Neural progenitor cell (in vitro differentiated cells): ENCODE measurements around the gene CCT6A. TPM values are rescaled to one million over a fixed set of nuclear protein-coding genes. Genes with fewer than 3 reads are reported as not detected.

Experiments used
- DNase-seq: peaks from one replicate; pipeline ENCODE4 v3.0.0-alpha.2; 2016; ENCODE audit warnings: low spot score
- H2AFZ ChIP-seq: fragments of 200-600 bp; sonication (generic); replicated peaks from 2 replicates; pipeline ENCODE4 v1.6.1; 2016; ENCODE audit warnings: antibody characterized with exemption
- H3F3A ChIP-seq: fragments of 200-600 bp; sonication (generic); 2 replicates; pipeline ENCODE4 v1.6.1; 2016; ENCODE audit warnings: antibody characterized with exemption, low read depth
- H3K27ac ChIP-seq: fragments of 200-600 bp; sonication (generic); 2 replicates; pipeline ENCODE4 v1.5.1; 2016; ENCODE audit warnings: mild to moderate bottlenecking
- H3K27me3 ChIP-seq: fragments of 200-600 bp; sonication (generic); 2 replicates; pipeline ENCODE4 v1.6.1; 2016; ENCODE audit warnings: mild to moderate bottlenecking, moderate library complexity
- H3K36me3 ChIP-seq: fragments of 200-600 bp; sonication (generic); 2 replicates; pipeline ENCODE4 v1.5.1; 2016
- H3K4me1 ChIP-seq: fragments of 200-600 bp; sonication (generic); 2 replicates; pipeline ENCODE4 v1.6.1; 2016; ENCODE audit warnings: mixed run types
- H3K4me2 ChIP-seq: fragments of 200-600 bp; sonication (generic); 2 replicates; pipeline ENCODE4 v1.6.1; 2016
- H3K4me3 ChIP-seq: fragments of 200-600 bp; sonication (generic); 2 replicates; pipeline ENCODE4 v1.5.1; 2016
- H3K79me2 ChIP-seq: fragments of 200-600 bp; sonication (generic); 2 replicates; pipeline ENCODE4 v1.6.1; 2016; ENCODE audit warnings: low read depth
- H3K9ac ChIP-seq: fragments of 200-600 bp; sonication (generic); 2 replicates; pipeline ENCODE4 v1.6.1; 2016
- H3K9me3 ChIP-seq: fragments of 200-600 bp; sonication (generic); 2 replicates; pipeline ENCODE4 v1.5.1; 2016; ENCODE audit warnings: low read depth
- H4K20me1 ChIP-seq: fragments of 200-600 bp; sonication (generic); 2 replicates; pipeline ENCODE4 v1.6.1; 2016; ENCODE audit warnings: low read depth
- H3K27ac Mint-ChIP-seq: 3 replicates; pipeline ENCODE4 v1.8.0; 2021; ENCODE audit warnings: mixed read lengths
- H3K27me3 Mint-ChIP-seq: 2 replicates; pipeline ENCODE4 v1.8.0; 2022; ENCODE audit warnings: low read depth, mild to moderate bottlenecking, inconsistent platforms, moderate library complexity, mixed read lengths; ENCODE audit not compliant: insufficient read depth
- H3K36me3 Mint-ChIP-seq: 3 replicates; pipeline ENCODE4 v1.8.0; 2021; ENCODE audit warnings: mixed read lengths
- H3K4me1 Mint-ChIP-seq: 3 replicates; pipeline ENCODE4 v1.8.0; 2021; ENCODE audit warnings: mixed read lengths
- H3K4me3 Mint-ChIP-seq: 3 replicates; pipeline ENCODE4 v1.8.0; 2021; ENCODE audit warnings: mild to moderate bottlenecking, moderate library complexity, mixed read lengths
- H3K9me3 Mint-ChIP-seq: 3 replicates; pipeline ENCODE4 v1.8.0; 2020; ENCODE audit warnings: mixed read lengths
- EZH2 ChIP-seq: fragments of 200-600 bp; sonication (generic); IDR thresholded peaks from 2 replicates; pipeline ENCODE4 v1.6.1; 2017; ENCODE audit warnings: antibody characterized with exemption, mild to moderate bottlenecking, moderate library complexity
- EZH2phosphoT487 ChIP-seq: fragments of 200-600 bp; sonication (generic); IDR thresholded peaks from 2 replicates; pipeline ENCODE4 v1.6.1; 2017; ENCODE audit warnings: antibody characterized with exemption
- total RNA-seq: library from RNA; depleted of rRNA; stranded (reverse); fragments of >200 nt; gene quantifications from 2 replicates; pipeline ENCODE4 v1.2.3, GENCODE V29; 2015; ENCODE audit warnings: low replicate concordance
- TF ChIP-seq, protein P1 (sequence below): fragments of 200-600 bp; sonication (generic); IDR thresholded peaks from 2 replicates; pipeline ENCODE4 v1.5.1; 2017; ENCODE audit warnings: antibody characterized with exemption, mild to moderate bottlenecking

Gene CCT6A, protein sequence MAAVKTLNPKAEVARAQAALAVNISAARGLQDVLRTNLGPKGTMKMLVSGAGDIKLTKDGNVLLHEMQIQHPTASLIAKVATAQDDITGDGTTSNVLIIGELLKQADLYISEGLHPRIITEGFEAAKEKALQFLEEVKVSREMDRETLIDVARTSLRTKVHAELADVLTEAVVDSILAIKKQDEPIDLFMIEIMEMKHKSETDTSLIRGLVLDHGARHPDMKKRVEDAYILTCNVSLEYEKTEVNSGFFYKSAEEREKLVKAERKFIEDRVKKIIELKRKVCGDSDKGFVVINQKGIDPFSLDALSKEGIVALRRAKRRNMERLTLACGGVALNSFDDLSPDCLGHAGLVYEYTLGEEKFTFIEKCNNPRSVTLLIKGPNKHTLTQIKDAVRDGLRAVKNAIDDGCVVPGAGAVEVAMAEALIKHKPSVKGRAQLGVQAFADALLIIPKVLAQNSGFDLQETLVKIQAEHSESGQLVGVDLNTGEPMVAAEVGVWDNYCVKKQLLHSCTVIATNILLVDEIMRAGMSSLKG
- total RNA-seq, result 255 and 349 TPM in 2 replicates

GRCh38 chr7:56051339-56052191 is at the start of gene CCT6A, which contains the start of gene PSPH:
Gene CCT6A (plus strand): TSS chr7:56051765. CDS start chr7:56051849, 84 bp downstream.
Gene PSPH (minus strand): TSS chr7:56051444. CDS start chr7:56021212, 30,232 bp downstream.
- peak within 1 kb of the TSS; percentile 45 for H2AFZ ChIP-seq
- peaks cover 16% of the 10 kb centered on the region for H3K4me1 ChIP-seq
- no peaks in the 10 kb centered on the region for H3K9me3 ChIP-seq
- peaks cover 35% of the 10 kb centered on the region for H3K4me1 Mint-ChIP-seq
- peak; percentile 98 for DNase-seq
- H3K27me3 Mint-ChIP-seq, result peaks cover 5% of the 10 kb centered on the region
- H3K36me3 ChIP-seq, result peaks cover 19% of the 10 kb centered on the region
- H3K27me3 ChIP-seq, result no peaks in the 10 kb centered on the region
- H3F3A ChIP-seq, result peaks cover 30% of the 10 kb centered on the region
- no peak for TF ChIP-seq EZH2
- TF ChIP-seq, protein P1, sequence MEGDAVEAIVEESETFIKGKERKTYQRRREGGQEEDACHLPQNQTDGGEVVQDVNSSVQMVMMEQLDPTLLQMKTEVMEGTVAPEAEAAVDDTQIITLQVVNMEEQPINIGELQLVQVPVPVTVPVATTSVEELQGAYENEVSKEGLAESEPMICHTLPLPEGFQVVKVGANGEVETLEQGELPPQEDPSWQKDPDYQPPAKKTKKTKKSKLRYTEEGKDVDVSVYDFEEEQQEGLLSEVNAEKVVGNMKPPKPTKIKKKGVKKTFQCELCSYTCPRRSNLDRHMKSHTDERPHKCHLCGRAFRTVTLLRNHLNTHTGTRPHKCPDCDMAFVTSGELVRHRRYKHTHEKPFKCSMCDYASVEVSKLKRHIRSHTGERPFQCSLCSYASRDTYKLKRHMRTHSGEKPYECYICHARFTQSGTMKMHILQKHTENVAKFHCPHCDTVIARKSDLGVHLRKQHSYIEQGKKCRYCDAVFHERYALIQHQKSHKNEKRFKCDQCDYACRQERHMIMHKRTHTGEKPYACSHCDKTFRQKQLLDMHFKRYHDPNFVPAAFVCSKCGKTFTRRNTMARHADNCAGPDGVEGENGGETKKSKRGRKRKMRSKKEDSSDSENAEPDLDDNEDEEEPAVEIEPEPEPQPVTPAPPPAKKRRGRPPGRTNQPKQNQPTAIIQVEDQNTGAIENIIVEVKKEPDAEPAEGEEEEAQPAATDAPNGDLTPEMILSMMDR, result no peak
- no peak for TF ChIP-seq EZH2phosphoT487
- peak within 1 kb of the TSS; percentile 100 for H3K27ac Mint-ChIP-seq
- no peaks in the 10 kb centered on the region for H3K9me3 Mint-ChIP-seq
- H3K4me3 Mint-ChIP-seq, result peak within 1 kb of the TSS; percentile 98
- H3K36me3 Mint-ChIP-seq, result peaks cover 14% of the 10 kb centered on the region
- peaks cover 91% of the 10 kb centered on the region for H3K79me2 ChIP-seq
- peak within 1 kb of the TSS; percentile 76 for H3K4me3 ChIP-seq
- H3K27ac ChIP-seq, result peak within 1 kb of the TSS; percentile 87
- peak within 1 kb of the TSS; percentile 97 for H3K9ac ChIP-seq
- peak within 1 kb of the TSS; percentile 100 for H3K4me2 ChIP-seq
- H4K20me1 ChIP-seq, result peaks cover 31% of the 10 kb centered on the region

DNA sequence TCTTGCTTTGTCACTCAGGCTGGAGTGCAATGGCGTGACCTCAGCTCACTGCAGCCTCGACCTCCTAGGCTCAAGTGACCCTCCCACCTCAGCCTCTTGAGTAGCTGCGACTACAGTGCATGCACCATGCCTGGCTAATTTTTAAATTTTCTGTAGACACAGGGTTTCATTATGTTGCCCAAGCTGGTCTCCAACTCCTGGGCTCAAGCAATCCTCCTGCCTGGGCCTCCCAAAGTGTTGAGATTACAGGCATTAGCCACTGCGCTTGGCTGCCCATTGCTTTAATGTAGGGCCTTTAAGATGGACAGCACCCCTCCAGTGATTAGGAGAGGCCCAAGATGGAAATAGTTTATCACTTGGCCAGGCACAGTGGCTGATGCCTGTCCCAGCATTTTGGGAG is 47.8 kb upstream of the CCT6A start:
- no peak overlapping the region for H2AFZ ChIP-seq
- H3K79me2 ChIP-seq, result no peaks in the 10 kb centered on the region
- no peak overlapping the region for H3K27ac ChIP-seq
- H3K27me3 ChIP-seq, result no peaks in the 10 kb centered on the region
- Mint-ChIP-seq H3K9me3 (no peaks in the 10 kb centered on the region), H3K4me3 (no peak overlapping the region), H3K27me3 (no peaks in the 10 kb centered on the region), H3K27ac (no peak overlapping the region), H3K36me3 (peaks cover 5% of the 10 kb centered on the region), H3K4me1 (peaks cover 14% of the 10 kb centered on the region)
- no peak overlapping the region for H3K9ac ChIP-seq
- no peaks in the 10 kb centered on the region for H3K36me3 ChIP-seq
- H4K20me1 ChIP-seq, result no peaks in the 10 kb centered on the region
- no peaks in the 10 kb centered on the region for H3K4me1 ChIP-seq
- no peak overlapping the region for H3K4me2 ChIP-seq
- no peak overlapping the region for H3K4me3 ChIP-seq
- no peaks in the 10 kb centered on the region for H3F3A ChIP-seq
- no peak for DNase-seq
- no peaks in the 10 kb centered on the region for H3K9me3 ChIP-seq
- no peak for TF ChIP-seq EZH2phosphoT487
- TF ChIP-seq, protein P1, result no peak
- TF ChIP-seq EZH2, result no peak

DNA sequence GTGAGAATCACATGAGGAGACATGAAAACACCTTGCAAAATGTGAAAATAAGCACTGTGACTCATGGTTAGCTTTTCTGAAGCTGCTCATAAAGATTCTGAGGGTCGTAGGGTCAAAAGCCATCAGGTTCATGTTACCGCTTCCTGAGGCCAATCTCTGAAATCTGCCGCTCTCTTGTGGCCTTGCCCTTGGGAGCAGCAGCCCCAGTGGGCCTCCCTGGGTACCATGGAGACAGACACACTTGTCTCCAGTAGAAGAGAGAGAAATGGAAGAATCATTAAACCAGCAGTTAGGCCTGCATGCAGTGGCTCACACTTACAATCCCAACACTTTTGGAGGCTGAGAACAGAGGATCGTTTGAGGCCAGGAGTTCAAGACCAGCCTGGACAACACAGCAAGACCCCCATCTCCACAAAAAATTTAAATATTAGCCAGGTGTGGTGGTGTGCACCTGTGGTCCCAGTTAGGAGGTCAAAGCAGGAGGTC is 44.4 kb upstream of the CCT6A start:
- TF ChIP-seq EZH2phosphoT487, result no peak
- TF ChIP-seq, protein P1, result no peak
- TF ChIP-seq EZH2, result no peak
- Mint-ChIP-seq H3K9me3 (no peaks in the 10 kb centered on the region), H3K4me1 (peaks cover 14% of the 10 kb centered on the region), H3K27me3 (no peaks in the 10 kb centered on the region), H3K4me3 (no peak overlapping the region), H3K36me3 (peaks cover 7% of the 10 kb centered on the region), H3K27ac (peak overlapping the region; percentile 30)
- H3K27ac ChIP-seq, result no peak overlapping the region
- H3K36me3 ChIP-seq, result no peaks in the 10 kb centered on the region
- no peaks in the 10 kb centered on the region for H4K20me1 ChIP-seq
- H3K9ac ChIP-seq, result no peak overlapping the region
- no peak for DNase-seq
- no peak overlapping the region for H2AFZ ChIP-seq
- no peaks in the 10 kb centered on the region for H3K4me1 ChIP-seq
- no peaks in the 10 kb centered on the region for H3K27me3 ChIP-seq
- no peaks in the 10 kb centered on the region for H3K79me2 ChIP-seq
- H3K9me3 ChIP-seq, result no peaks in the 10 kb centered on the region
- H3K4me2 ChIP-seq, result no peak overlapping the region
- no peak overlapping the region for H3K4me3 ChIP-seq
- no peaks in the 10 kb centered on the region for H3F3A ChIP-seq
